HG03520 (cell line): ENCODE results near the gene CERS3.
A peak's percentile ranks its signal among the peaks of the same experiment; 100 is the strongest.

Experiments
- ATAC-seq: cut with Tn5 transposase; IDR thresholded peaks from one replicate; pipeline ENCODE4 v1.9.1; 2021; ENCODE audit warnings: mild to moderate bottlenecking, moderate library complexity; ENCODE audit not compliant: unreplicated experiment

CERS3 gene

DNA sequence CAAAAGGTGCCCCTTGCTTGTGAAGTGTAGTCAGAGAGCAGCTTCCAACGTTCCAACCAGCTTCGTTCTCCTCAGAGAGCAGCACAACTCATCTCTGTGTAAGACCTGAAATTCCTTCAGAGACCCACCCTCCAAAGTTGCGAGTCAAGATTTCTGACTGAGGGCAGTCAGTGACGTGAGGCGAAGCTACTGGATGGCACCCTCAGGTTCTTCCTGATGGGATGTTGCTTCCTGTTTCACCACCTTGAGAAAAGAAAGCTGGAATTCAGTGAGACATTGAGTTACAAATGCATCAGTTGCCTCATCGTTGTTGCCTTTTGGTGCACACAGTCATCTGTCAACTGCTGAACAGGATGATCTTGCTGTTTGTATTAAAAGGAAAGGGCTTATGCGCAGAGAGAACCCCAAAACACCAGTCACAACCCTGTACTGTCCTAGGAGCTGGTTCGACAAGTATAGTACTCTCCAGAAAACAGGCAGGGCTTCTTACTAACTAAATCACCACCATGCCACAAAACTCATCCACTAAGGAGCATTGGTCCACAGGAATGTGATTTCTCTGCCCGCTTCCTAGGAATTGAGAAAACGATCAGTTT lies at the start of gene CERS3:
Gene CERS3, minus strand, starts transcription at position 118 of the 596 bp plus-strand sequence. CDS start 27,101 bp downstream, outside the sequence.
- no peak for ATAC-seq

DNA sequence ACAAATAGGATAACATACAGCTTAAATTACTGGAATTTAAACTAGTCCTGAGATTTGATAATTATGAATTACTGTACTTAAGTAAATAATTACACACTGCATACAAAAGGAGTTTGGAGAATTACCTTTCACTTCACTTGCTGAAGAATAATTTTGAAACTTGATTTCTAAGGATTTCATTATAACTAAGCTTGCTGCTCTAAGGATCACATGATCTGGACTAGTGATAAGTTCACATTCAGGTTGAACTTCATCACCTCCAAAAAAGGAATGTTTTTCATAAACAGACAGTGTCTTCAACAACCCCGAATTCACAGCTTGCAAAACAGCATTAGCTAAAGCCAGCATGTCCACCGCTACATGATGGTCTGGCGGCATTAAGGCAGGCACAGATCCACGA lies 44.8 kb upstream of the CERS3 start:
- no peak for ATAC-seq

DNA sequence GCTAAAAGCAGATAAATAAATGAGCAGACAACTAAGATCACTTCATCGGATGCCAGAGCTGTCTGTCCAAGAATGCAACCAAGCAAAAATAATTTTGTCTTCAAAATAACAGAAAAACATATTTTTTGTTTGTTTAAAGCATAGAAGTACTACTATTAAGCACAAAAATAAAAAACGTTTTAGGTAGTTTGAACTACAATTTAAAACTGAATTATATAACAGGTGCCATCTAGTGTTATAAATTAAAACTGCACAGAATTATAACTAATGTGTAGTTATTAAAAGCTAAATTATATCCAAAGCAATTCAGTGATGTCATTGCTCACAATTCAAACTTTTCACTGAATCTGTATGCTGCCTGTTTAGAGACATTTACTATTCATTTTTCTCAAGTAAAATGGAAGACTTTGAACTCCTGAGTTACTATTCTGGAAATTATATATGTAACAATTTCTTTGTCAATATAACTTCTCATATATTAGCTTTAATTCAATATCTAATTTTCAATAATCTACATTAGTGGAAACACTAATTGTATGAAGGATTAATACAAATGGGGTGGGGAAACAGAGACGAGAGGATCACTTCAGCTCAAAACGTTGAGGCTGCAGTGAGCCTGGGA lies 43.7 kb upstream of the CERS3 start:
- no peak for ATAC-seq

DNA sequence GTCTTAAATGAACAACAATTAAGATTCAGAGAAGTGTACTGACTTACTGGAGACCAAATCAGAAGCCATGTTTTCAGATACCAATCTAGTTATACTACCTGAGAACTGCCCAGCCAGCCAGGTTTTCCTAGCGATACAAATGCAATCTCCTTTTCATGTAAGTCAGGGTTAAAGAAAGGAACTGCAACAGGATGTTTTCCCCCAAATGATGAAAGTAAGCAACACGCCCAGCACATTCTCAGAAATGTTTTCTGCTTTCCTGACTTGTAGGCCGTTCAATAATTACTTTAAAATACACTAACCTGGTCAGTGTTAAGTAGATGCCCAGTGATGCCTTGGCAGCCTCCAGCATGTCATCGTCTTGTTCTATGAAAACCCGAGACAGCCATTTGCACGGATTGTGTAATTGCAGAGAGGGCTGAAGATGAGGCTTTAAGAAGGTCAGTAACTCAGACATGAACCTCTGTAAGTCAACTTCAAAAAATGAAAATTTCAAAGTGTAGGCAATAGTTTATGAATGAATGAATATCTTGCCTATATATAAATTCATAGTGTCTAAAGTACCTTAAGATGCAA lies 42.9 kb upstream of the CERS3 start:
- no peak for ATAC-seq

DNA sequence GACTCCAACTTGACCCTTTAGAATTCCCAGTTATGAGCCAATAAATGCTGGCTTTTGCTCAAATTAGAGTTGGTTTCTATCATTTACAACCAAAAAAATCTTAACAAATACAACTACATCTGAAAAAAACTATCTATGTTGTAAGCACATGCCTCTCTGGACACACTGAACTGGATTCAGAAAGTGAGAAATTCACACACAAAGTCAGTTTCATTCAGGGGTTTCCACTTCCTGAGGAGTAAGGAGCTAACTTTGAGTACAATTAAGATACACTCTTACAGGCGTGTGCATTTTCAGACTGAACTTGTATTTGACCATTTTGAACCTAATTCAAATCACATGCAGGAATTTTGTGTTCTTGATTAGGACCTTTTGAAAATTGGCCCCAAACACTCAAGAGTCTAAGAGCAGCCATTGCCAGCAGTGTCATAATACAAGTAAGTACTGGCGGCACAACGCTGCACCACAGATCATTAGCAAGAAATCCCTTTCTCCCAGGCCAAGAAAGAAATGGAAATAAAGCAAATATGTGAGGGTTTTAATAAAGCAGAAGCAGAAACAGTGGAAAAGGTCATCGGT lies 42.1 kb upstream of the CERS3 start:
- ATAC-seq = peak; percentile 64

DNA sequence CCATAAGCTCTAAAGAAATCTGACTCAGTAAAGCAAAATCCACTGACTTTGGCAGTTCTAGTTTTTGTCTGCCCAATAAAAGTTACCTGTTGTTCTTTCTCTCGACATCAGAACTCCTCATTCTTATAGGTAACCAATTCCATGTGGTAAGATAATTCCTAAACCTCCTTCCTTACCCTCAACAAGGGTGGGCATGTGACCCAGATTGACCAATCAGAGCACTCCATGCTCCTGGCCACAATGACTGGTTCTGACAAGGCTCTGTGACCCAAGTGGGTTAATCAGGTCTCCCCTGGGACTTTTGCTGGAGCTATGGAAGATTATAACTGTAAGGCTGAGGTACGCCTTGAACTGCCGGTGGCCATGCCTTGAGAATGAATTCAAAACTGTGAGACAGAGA lies 41.5 kb upstream of the CERS3 start:
- no peak for ATAC-seq

DNA sequence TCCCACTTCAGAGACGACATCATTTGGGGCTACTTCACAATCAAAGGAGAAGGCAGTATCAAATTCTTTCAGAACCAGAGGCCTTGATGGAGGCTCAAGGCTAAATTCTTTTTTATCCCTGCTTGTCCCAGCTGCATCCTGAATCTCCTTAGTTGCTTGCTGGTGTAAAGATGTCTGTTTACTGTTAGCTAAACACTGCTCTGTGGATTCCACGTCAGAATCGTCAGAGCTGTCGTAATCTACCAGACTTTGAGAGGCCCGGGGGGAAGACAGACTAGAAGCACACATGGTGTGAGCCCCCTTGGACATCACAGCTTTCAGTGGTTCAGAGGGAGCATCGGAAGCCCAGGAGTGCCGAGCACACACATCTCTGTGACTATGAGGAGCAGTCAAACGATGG lies 40.6 kb upstream of the CERS3 start:
- no peak for ATAC-seq

DNA sequence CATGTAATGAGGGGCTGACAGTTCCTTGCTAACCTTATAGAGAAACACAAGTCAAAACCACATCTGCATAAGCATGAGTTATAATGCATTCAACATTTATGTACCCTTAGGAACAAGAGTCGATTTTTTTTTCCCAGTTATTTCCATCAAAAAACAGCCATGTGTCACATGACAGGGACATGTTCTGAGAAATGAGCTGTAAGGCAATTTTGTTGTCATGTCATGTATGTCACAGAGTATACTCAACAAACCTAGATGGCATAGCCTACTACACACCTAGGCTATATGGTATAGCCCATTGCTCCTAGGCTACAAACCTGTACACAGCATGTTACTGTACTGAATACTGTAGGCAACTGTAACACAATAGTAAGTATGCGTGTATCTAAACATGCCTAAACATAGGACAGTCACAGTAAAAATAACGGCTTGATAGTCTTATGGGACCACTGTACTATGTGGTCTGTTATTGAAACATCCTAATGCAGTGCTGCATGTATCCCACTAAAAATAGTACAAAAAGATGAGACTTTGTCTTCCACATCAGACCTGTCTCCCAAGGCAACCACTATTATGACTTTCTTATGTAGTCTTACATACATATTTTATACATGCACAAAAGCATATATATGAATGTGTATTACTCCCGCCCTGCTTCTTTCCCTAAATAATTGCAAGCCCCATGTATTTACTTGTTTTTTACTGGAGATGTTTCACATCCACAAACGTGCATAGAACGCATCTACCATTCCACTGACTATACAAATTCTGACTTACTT lies 38.3 kb upstream of the CERS3 start:
- ATAC-seq = no peak

DNA sequence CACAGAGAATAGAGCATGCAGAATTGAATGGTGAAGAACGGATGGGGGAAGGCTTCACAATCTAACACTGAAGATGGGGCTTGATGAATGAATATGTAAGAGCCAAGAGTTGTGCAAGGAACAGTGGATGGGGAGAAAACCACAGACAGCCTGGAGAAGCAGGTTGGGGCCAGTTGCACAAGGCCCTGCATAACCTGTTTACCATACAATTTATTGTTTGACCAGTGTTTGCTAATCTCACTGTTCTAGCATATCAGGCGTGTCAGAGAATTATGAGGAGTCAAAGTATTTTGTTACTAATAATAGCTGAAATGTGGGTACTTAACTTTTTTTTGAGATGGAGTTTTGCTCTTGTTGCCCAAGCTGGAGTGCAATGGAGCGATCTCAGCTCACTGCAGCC lies 36.8 kb upstream of the CERS3 start:
- no peak for ATAC-seq

DNA sequence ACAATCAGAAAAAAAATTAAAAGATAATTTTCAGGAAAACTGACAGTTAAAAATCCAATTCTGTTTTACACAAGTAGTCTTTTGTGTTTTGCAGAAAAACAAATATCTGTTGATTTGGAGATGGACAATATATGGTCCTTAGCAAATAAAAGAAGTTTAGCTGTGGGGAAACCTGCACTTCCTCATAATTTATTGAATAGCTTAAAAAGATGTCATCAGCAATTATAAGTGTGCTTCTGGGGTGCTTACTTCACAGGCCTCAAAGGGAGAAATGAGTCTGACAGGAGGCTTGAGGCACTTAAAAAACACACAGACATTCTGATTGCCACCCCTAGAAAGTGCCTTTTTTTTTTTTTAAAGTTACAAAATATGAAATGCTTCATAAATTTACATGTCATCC lies 31.6 kb upstream of the CERS3 start:
- ATAC-seq = no peak

DNA sequence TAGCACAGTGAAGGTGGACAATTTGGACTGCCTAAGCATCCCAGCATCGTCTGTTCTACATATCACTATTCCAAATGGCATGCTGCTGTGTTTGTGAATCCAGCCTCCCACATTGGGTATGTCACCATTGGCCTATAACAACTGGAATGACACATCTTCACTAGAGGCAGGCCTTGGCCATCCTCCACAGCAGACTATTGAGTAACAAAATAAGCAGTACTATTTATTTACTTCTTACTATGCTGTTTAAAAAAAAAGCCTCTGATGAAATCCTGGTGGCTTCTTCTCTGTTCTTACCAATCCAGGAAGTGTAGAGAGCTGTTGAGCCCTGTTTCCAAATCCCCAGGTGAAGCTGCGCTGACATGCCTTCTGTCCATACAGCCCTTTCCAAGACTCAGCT lies 30.6 kb upstream of the CERS3 start:
- ATAC-seq = no peak

DNA sequence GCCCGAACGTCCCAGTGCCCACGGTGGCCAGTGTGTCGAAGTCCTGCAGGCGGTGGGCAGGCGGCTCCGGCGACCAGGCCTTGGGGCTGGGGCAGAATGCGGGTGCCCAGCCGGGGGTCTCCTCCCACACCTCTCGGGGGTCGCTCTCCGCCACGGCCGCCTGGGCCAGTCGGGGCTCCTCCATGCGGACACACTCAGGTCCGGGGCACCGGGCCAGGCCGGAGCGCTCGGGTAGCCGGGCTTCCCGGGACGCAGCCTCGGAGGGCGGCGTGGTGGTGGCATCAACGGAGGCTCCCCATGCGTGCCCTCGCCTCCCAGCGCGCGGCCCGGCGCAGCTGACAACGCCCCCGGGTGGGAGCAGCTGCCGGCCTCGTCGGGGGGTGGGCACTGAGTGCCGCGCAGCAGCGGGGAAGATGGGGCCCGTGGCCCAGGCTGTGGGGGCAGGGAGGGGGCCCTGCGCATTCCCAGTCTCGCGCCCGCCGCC lies 30.1 kb upstream of the CERS3 start:
- ATAC-seq = no peak

DNA sequence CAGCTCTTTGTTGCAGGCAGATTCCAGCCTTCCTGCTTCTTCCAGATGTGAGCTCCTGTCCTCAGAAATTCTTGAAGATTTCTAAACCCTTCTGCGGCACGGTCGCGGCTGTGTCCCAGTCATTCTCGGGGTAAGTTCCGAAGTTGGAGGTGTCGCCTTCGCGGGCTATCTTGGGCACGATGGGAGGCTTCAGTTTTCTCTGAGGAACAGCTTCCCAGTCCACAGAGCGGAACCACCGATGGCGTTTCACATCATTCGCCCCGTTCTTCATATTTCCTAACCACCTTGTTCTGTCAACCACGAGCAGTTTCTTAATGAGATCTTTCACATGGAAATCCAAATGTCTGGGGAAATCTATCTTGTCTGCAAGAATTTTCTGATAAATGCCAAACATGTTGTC lies 24.7 kb upstream of the CERS3 start:
- ATAC-seq = no peak

DNA sequence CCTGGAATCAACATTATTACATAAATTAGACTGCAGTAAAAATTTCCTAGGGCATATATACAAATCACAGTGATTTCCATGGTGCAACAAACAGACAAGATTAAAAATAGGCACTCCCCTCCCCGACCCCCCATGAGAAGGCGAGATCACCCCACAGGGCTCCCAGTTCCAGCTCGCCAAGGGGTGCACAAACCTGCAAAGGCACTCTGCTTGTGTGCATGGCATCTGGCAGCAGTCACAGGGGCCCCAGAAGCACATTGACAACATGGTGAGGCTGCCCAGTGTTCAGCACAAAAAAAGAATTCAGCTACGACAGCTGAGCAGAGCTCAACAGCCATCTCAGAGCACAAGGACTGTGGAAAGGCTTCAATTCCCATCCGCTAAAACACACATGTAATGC lies 19.2 kb upstream of the CERS3 start:
- ATAC-seq = no peak

DNA sequence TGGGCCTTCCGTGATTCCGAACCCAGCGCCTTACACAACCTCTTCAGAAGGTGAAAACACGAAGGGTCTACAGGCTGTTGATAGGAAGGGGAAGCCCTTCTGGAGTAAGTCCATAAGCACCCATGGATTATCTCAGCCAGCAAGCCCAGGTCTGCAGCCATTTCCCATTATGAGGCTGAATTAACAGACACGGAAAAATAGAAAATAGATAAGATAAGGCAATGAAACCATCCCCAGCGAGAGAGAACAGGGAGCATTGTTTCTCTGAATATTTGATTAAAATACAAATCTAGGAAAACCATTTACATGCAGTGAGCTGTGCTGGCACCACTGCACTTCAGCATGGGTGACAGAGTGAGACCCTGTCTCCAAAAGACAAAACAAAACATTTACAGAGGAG lies 16.2 kb upstream of the CERS3 start:
- ATAC-seq = no peak

DNA sequence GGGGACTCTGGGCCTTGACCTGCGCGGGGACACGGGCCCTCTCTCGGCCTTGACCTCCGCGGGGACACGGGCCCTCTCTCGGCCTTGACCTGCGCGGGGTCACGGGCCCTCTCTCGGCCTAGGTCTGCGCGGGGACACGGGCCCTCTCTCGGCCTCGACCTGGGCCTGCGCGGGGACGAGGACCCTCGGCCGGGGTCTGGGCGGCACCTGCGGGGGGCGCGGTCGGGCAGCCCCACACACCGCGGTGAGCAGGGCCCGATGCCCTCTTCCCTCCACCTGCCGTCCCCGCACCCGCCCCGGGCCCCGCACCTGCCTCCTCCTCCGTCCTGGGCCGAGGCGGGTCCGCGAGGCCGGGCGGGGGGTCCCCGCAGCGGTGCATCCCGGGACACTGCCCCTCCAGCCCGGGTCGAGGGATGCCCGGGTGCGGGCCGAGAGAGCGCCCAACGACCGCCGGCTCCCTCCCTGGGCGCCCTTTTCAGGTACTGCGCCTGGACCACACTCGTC lies 15.6 kb upstream of the CERS3 start:
- ATAC-seq = no peak

DNA sequence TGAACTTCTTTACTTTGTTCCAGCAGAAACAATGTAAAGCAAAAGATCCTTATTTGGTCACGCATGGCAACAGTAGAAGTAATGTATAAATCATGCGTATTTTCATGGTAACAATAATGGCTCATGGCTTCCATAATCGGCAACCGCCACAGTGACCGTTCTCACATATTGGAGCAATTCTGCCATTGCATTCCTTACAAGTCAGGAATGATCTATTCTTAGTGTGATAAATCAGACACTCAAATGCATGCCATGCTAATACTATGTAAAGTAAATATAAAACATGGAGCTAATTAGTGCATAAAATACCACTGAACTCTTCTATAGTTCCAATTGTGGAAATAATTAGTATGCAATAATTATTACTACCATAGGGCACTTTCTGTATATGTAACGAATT lies 13.5 kb upstream of the CERS3 start:
- ATAC-seq = no peak

DNA sequence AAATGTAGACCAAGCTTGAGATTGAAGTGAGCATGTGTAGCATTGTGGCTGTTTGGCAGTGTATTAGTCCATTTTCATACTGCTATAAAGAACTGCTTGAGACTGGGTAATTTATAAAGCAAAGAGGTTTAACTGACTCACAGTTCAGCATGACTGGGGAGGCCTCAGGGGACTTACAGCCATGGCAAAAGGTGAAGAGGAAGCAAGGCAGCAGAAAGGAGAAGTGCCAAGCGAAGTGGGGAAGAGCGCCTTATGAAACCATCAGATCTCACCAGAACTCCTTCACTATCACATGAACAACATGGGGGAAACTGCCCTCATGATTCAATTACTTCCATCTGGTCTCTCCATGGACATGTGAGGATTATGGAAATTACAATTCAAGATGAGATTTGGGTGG lies 8.6 kb upstream of the CERS3 start:
- no peak for ATAC-seq

DNA sequence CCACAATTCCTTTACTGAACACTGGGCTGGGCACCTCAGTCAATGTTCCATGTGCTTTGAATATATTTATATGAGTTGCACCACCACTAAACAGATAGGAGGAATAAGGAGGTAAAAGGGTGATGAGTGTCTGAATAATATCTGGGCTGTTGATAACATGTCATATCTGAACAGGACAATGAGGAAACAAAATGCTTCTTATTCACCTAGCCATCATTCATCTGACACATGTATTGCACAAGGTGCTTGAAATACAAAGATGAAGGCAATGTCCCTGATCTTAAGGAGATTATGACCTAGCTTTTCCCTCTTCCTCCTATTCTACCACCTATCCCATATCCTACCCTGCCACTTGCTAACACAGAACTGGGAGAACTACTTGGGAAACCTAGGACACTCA lies 8.0 kb upstream of the CERS3 start:
- no peak for ATAC-seq

DNA sequence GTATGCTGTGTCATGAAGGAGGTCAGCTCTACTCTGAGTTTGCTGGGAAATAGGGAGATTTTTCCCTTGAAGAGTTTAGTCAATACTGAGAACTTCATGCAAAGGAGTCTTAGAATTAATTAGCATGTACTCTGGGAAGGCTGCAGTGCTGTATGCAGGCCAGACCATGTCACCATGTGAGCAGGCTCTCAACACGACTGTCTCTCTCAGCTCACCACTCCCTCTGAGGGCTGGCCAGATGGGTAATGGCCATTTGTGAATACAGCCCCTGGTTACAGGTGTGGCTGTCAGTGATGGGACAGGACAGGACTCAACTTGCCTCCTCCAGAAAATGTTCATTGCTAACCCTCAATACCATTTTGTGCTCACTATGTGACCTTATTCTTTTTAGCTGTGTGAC lies 5.1 kb upstream of the CERS3 start:
- ATAC-seq = no peak

DNA sequence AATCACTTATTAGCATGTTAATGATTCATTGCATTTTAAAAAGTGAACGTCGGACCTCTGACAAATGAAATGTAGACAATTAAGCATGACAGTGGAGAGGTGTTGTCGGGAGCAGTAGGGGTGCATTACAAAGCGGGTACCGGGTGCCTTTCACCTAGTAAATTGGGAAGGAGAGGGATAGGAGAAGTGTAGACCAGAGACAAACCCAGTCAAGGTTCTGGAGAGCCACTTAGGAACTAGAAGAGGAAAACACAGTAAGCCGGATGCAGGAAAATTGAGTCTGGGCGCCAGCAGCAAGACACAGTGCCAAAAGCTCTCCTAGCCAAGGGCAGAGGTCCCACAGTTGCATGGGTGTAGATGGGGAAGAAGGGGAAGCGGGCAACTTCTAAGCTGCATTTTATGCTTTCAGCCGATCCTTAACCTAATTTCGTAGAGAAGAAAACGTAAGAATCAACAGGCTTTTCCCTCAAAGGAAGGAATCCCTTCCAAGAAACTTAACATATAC lies 3.1 kb upstream of the CERS3 start:
- no peak for ATAC-seq
